Colonic mucosa (tissue), 4 donors: ENCODE results near the gene TRIM67. TPM values are rescaled to one million over a fixed set of nuclear protein-coding genes. Genes with fewer than 3 reads are reported as not detected.

ENCODE experiments used
- DNase-seq: peaks from one replicate; pipeline ENCODE4 v3.0.0-alpha.2; 2020
- H3K27ac ChIP-seq: fragments of 200-600 bp; one replicate; pipeline ENCODE4 v1.8.0; 2021
- H3K27me3 ChIP-seq: fragments of 200-600 bp; one replicate; pipeline ENCODE4 v1.8.0; 2021
- H3K36me3 ChIP-seq: fragments of 200-600 bp; one replicate; pipeline ENCODE4 v1.8.0; 2021
- H3K4me1 ChIP-seq: fragments of 200-600 bp; one replicate; pipeline ENCODE4 v1.8.0; 2021; ENCODE audit warnings: mild to moderate bottlenecking
- H3K4me3 ChIP-seq: fragments of 200-600 bp; one replicate; pipeline ENCODE4 v1.8.0; 2021
- H3K9ac ChIP-seq, 2 donors: one replicate each; pipeline ENCODE4 v1.7.0; 2013; ENCODE audit warnings: control low read depth in 2 of 2, low read depth in 2 of 2, low read length in 2 of 2
- H3K9me3 ChIP-seq: fragments of 200-600 bp; one replicate; pipeline ENCODE4 v1.8.0; 2021
- CTCF ChIP-seq: fragments of 200-600 bp; IDR thresholded peaks from one replicate; pipeline ENCODE4 v1.8.0; 2022; ENCODE audit warnings: antibody characterized with exemption, mild to moderate bottlenecking
- intact Hi-C: fragments of 100-400 bp; cut with DNase I; formaldehyde crosslinking; loops from one replicate; pipeline ENCODE4 v1.14.1; 2022
- total RNA-seq, 2 donors: library from RNA; stranded (reverse); fragmentation: NEBNext Ultra II Directional in 1 of 2; extraction: Animal tissue kit (Norgen Biotek cat#: 25700) in 1 of 2; gene quantifications; one replicate each; pipeline ENCODE4 v1.2.1, GENCODE V29; 2021
- donor health status: healthy.
- donor health status: DM: no; HTN: no; CAD: no.
- donor health status: DM: no; HTN: no; CAD: no.

Gene TRIM67
- total RNA-seq, 2 donors from 2014 or later, result 0.03 TPM; not detected in 1

GRCh38 chr1:231214918-231215680 lies 53.2 kb downstream of the TRIM67 start:
- Histone ChIP-seq H3K27ac (no peak overlapping the region), H3K4me1 (no peaks in the 10 kb centered on the region), H3K27me3 (no peaks in the 10 kb centered on the region), H3K9me3 (no peaks in the 10 kb centered on the region), H3K4me3 (no peak overlapping the region), H3K9ac (no peak overlapping the region), H3K36me3 (no peaks in the 10 kb centered on the region)
- no peak for TF ChIP-seq CTCF
- intact Hi-C loops, result loop anchor here (2.0 to 10.0 kb wide), 4 partner anchors 28 to 580 kb away; partner anchors contain the start of genes ARV1 and TTC13
- DNase-seq, result no peak

- DNase-seq, result no peak
- H3K27ac ChIP-seq, result no peak overlapping the region
Observed at GRCh38 chr1:231215681-231216385, 54.0 kb downstream of the TRIM67 start.

GRCh38 chr1:231216498-231216897 lies 54.6 kb downstream of the TRIM67 start:
- H3K27me3 ChIP-seq, result no peaks in the 10 kb centered on the region
- H3K36me3 ChIP-seq, result no peaks in the 10 kb centered on the region
- H3K4me3 ChIP-seq, result no peak overlapping the region
- H3K9me3 ChIP-seq, result no peaks in the 10 kb centered on the region
- TF ChIP-seq CTCF, result no peak
- no peak overlapping the region for H3K27ac ChIP-seq
- DNase-seq, result peak; percentile 73
- no peak overlapping the region for H3K9ac ChIP-seq
- no peaks in the 10 kb centered on the region for H3K4me1 ChIP-seq
- intact Hi-C loops, result loop anchor here (10.0 kb wide), 1 partner anchor 582 kb away; no protein-coding TSS in a partner anchor

More at GRCh38 chr1:231215681-231216385, 54.0 kb downstream of the TRIM67 start:
- intact Hi-C loops, result loop anchor here (2.0 to 10.0 kb wide), 2 partner anchors 27 to 581 kb away; no protein-coding TSS in a partner anchor
- no peak for TF ChIP-seq CTCF
- Histone ChIP-seq H3K4me1 (no peaks in the 10 kb centered on the region), H3K36me3 (no peaks in the 10 kb centered on the region), H3K27me3 (no peaks in the 10 kb centered on the region), H3K9ac (no peak overlapping the region), H3K4me3 (no peak overlapping the region), H3K9me3 (no peaks in the 10 kb centered on the region)

GRCh38 chr1:231217056-231217455 lies 55.2 kb downstream of the TRIM67 start:
- Histone ChIP-seq H3K27ac (no peak overlapping the region), H3K4me1 (no peaks in the 10 kb centered on the region), H3K9ac (no peak overlapping the region), H3K9me3 (no peaks in the 10 kb centered on the region), H3K36me3 (no peaks in the 10 kb centered on the region), H3K4me3 (no peak overlapping the region), H3K27me3 (no peaks in the 10 kb centered on the region)
- intact Hi-C loops, result loop anchor here (10.0 kb wide), 1 partner anchor 582 kb away; no protein-coding TSS in a partner anchor
- no peak for DNase-seq
- no peak for TF ChIP-seq CTCF

GRCh38 chr1:231218078-231218477 lies 56.2 kb downstream of the TRIM67 start:
- Histone ChIP-seq H3K4me1 (no peaks in the 10 kb centered on the region), H3K36me3 (no peaks in the 10 kb centered on the region), H3K27me3 (no peaks in the 10 kb centered on the region), H3K4me3 (no peak overlapping the region), H3K9me3 (no peaks in the 10 kb centered on the region), H3K9ac (no peak overlapping the region), H3K27ac (no peak overlapping the region)
- no peak for TF ChIP-seq CTCF
- intact Hi-C loops, result loop anchor here (10.0 kb wide), 1 partner anchor 583 kb away; no protein-coding TSS in a partner anchor
- DNase-seq, result no peak
